ENCODE measurements around the gene AHRR.

- TF ChIP-seq REST (IDR thresholded peaks at IDR 0.05; ENCODE audit: insufficient read depth in 1 of 2, low read depth in 2 of 2, low read length in 2 of 2) = no peak
- TF ChIP-seq SIN3A (IDR thresholded peaks at IDR 0.05; ENCODE audit: borderline replicate concordance, insufficient read depth, low read length) = no peak
- no peak for TF ChIP-seq POLR2AphosphoS5 (IDR thresholded peaks at IDR 0.05; ENCODE audit: low read depth, low read length)
- TF ChIP-seq TAF1 (IDR thresholded peaks at IDR 0.05; ENCODE audit: borderline replicate concordance, insufficient read depth, low read length) = no peak
Observed at GRCh38 chr5:479566-480319, 158.2 kb downstream of the AHRR start.

Measured in PFSK-1 (cell line).